K562 (cell line): ENCODE results near the gene ATG13. TPM values are rescaled to one million over a fixed set of nuclear protein-coding genes. Genes with fewer than 3 reads are reported as not detected.
A peak's percentile ranks its signal among the peaks of the same experiment; 100 is the strongest.

Source experiments
- BHLHE40 ChIP-seq: IDR thresholded peaks from 2 replicates; pipeline ENCODE4 v1.6.1; 2011; ENCODE audit warnings: low read length, improper control_type of control experiment
- BRF2 ChIP-seq: IDR thresholded peaks from 3 replicates; pipeline ENCODE4 v1.6.1; 2011; ENCODE audit warnings: borderline replicate concordance, mild to moderate bottlenecking; ENCODE audit not compliant: insufficient read length, insufficient read depth
- DLX4 ChIP-seq: fragments of 250-450 bp; sonication (Bioruptor Pico); IDR thresholded peaks from 2 replicates; pipeline ENCODE4 v1.6.1; 2021; ENCODE audit warnings: mild to moderate bottlenecking
- FOXP1 ChIP-seq: sonication (generic); formaldehyde crosslinking; IDR thresholded peaks from 2 replicates; pipeline ENCODE4 v1.8.0; 2022; ENCODE audit warnings: mild to moderate bottlenecking, missing genetic modification reagents
- GTF2B ChIP-seq: IDR thresholded peaks from 2 replicates; pipeline ENCODE4 v1.6.1; 2011; ENCODE audit not compliant: insufficient read length; ENCODE audit errors: extremely low read depth
- HMGXB4 ChIP-seq: sonication (generic); formaldehyde crosslinking; IDR thresholded peaks from 2 replicates; pipeline ENCODE4 v1.8.1; 2023; ENCODE audit warnings: mild to moderate bottlenecking, missing genetic modification reagents
- HNRNPLL ChIP-seq: fragments of 200-400 bp; formaldehyde crosslinking; IDR thresholded peaks from 2 replicates; pipeline ENCODE4 v1.6.1; 2017; ENCODE audit warnings: low read length, low read depth, mild to moderate bottlenecking; ENCODE audit not compliant: poor library complexity, severe bottlenecking
- KAT2B ChIP-seq: IDR thresholded peaks from one replicate; pipeline ENCODE4 v1.6.1; 2012; ENCODE audit warnings: low read depth, mild to moderate bottlenecking, control low read depth, inconsistent platforms, low read length, moderate library complexity
- MEF2D ChIP-seq: conservative IDR thresholded peaks from 2 replicates; pipeline ENCODE4 v1.6.1; 2016; ENCODE audit warnings: low read depth, missing genetic modification characterization, missing compliant biosample characterization
- NELFE ChIP-seq: IDR thresholded peaks from 2 replicates; pipeline ENCODE4 v1.6.1; 2011; ENCODE audit warnings: mild to moderate bottlenecking; ENCODE audit not compliant: insufficient read depth, insufficient read length
- PHTF2 ChIP-seq: fragments of 250-450 bp; sonication (Bioruptor Pico); IDR thresholded peaks from 2 replicates; pipeline ENCODE4 v1.5.0; 2021; ENCODE audit warnings: mild to moderate bottlenecking
- POLR2AphosphoS2 ChIP-seq: IDR thresholded peaks from 2 replicates; pipeline ENCODE4 v1.6.1; 2012; ENCODE audit warnings: low read length, improper control_type of control experiment
- POLR2H ChIP-seq: IDR thresholded peaks from 2 replicates; pipeline ENCODE4 v1.6.1; 2016; ENCODE audit warnings: missing genetic modification characterization, low read depth, mild to moderate bottlenecking, control low read depth, missing compliant biosample characterization, moderate library complexity
- PRMT5 ChIP-seq: sonication (generic); formaldehyde crosslinking; IDR thresholded peaks from 2 replicates; pipeline ENCODE4 v1.5.0; 2020; ENCODE audit warnings: missing genetic modification reagents
- RBM22 ChIP-seq: fragments of 200-400 bp; formaldehyde crosslinking; IDR thresholded peaks from 2 replicates; pipeline ENCODE4 v1.6.1; 2018; ENCODE audit warnings: low read length, low read depth; ENCODE audit not compliant: poor library complexity, severe bottlenecking
- TEAD4 ChIP-seq, 2 experiments: sonication (generic) in 1 of 2; formaldehyde crosslinking in 1 of 2; IDR thresholded peaks; 2 replicates each; pipeline versions ENCODE4 v1.6.1 to v1.8.0; 2012 to 2022; ENCODE audit warnings: borderline replicate concordance in 1 of 2, inconsistent platforms in 1 of 2, low read length in 1 of 2, mild to moderate bottlenecking in 1 of 2, missing genetic modification reagents in 1 of 2
- XRCC3 ChIP-seq: fragments of 450-650 bp; IDR thresholded peaks from 2 replicates; pipeline ENCODE4 v1.6.1; 2017; ENCODE audit warnings: mild to moderate bottlenecking, moderate library complexity
- ZNF253 ChIP-seq: fragments of 250-450 bp; sonication (Bioruptor Pico); conservative IDR thresholded peaks from 2 replicates; pipeline ENCODE4 v1.6.1; 2021; ENCODE audit warnings: mild to moderate bottlenecking
- ZNF431 ChIP-seq: sonication (generic); formaldehyde crosslinking; IDR thresholded peaks from 2 replicates; pipeline ENCODE4 v1.8.0; 2022; ENCODE audit warnings: mild to moderate bottlenecking, missing genetic modification reagents
- ZNF518B ChIP-seq: fragments of 250-450 bp; sonication (Bioruptor Pico); IDR thresholded peaks from 2 replicates; pipeline ENCODE4 v1.5.0; 2021; ENCODE audit warnings: mild to moderate bottlenecking, moderate library complexity
- polyA plus RNA-seq, 8 experiments: library from polyadenylated mRNA; depleted of rRNA in 4 of 8; stranded (reverse) in 5 of 8; unstranded in 3 of 8; fragments of >200 nt; fragmentation: Nextera tagmentation in 2 of 8; fragmentation: Illumina TruSeq in 1 of 8; extraction: Ambion mirVana in 2 of 8; extraction: Trizol in 1 of 8; gene quantifications; 2 replicates each; pipeline versions ENCODE4 v1.2.1 to v1.2.3, GENCODE V29; 2011 to 2014; ENCODE audit warnings: inconsistent platforms in 1 of 8, missing spikeins in 1 of 8
- total RNA-seq, 7 experiments: library from RNA; depleted of rRNA in 6 of 7; stranded (reverse); fragments of >200 nt in 6 of 7; fragmentation: Illumina TruSeq in 2 of 7; extraction: Trizol in 2 of 7; gene quantifications; 2 replicates each; pipeline versions ENCODE4 v1.2.1 to v1.2.3, GENCODE V29; 2011 to 2021; ENCODE audit warnings: low replicate concordance in 1 of 7

ATG13 gene
- total and polyA plus RNA-seq, 9 of the 15 experiments (the other 6 are each of a cell fraction or from before 2014, with no cell fraction given), result 13.1 to 61.5 (median 36.5) TPM

- TF ChIP-seq HMGXB4 (CRISPR knock-in tag) (no peak), PRMT5 (CRISPR knock-in tag) (no peak), ZNF253 (CRISPR knock-in tag) (no peak), KAT2B (no peak), BHLHE40 (no peak; the same call in 1 of the 2 replicates), ZNF518B (no peak), POLR2H (tag) (peak; percentile 64), HNRNPLL (peak; percentile 55), GTF2B (no peak), TEAD4 (IDR thresholded peaks at IDR 0.05; ENCODE audit: low read length) (peak; percentile 39; the same call in 1 of the 2 replicates), TEAD4 (CRISPR knock-in tag; IDR thresholded peaks at IDR 0.05; ENCODE audit: borderline replicate concordance) (no peak), ZNF431 (CRISPR knock-in tag) (no peak), POLR2AphosphoS2 (no peak), PHTF2 (CRISPR knock-in tag) (no peak), FOXP1 (no peak), BRF2 (no peak), MEF2D (tag) (no peak), NELFE (no peak), DLX4 (no peak), RBM22 (no peak), XRCC3 (no peak)
Observed at GRCh38 chr11:46617134-46617971, at the start of gene ATG13, which contains the start of gene HARBI1 (continued).
